PC-3 (cell line): ENCODE results near the gene TUFT1. TPM values are rescaled to one million over a fixed set of nuclear protein-coding genes. Genes with fewer than 3 reads are reported as not detected.

ENCODE experiments used
- ATAC-seq: fragments of 200-7000 bp; cut with Tn5 transposase; 2 replicates; pipeline ENCODE4 v1.9.1; 2020; ENCODE audit warnings: mild to moderate bottlenecking, moderate library complexity
- BruUV-seq: library from RNA; stranded (reverse); fragments of 400-500 nt; replicated peaks from 2 replicates; lab custom pipeline; 2021; lab: Mats Ljungman, UMichigan
- CTCF ChIA-PET: fragments of 300-600 bp; sonication (Branson Sonifier 250); formaldehyde crosslinking; loops from one replicate; lab custom pipeline; 2022; ENCODE audit warnings: antibody characterized with exemption; lab: Charles Lee
- POLR2A ChIA-PET: fragments of 300-600 bp; sonication (Branson Sonifier 250); formaldehyde crosslinking; loops from one replicate; lab custom pipeline; 2022; ENCODE audit warnings: antibody characterized with exemption; ENCODE audit not compliant: unreplicated experiment; lab: Charles Lee
- DNase-seq: peaks from one replicate; pipeline ENCODE4 v3.0.0-alpha.2; 2015
- H2AFZ ChIP-seq: fragments of 300-600 bp; sonication (generic); 2 replicates; pipeline ENCODE4 v1.6.0; 2016; ENCODE audit warnings: antibody characterized with exemption, low read length
- H3F3A ChIP-seq: fragments of 300-600 bp; sonication (generic); one replicate; pipeline ENCODE4 v1.6.0; 2017; ENCODE audit warnings: antibody characterized with exemption, low read length, control low read depth, mild to moderate bottlenecking; ENCODE audit not compliant: unreplicated experiment
- H3K27ac ChIP-seq: fragments of 300-600 bp; sonication (generic); 2 replicates; pipeline ENCODE4 v1.5.1; 2016; ENCODE audit warnings: mild to moderate bottlenecking, low read length
- H3K27me3 ChIP-seq: fragments of 300-600 bp; sonication (generic); 2 replicates; pipeline ENCODE4 v1.6.1; 2016; ENCODE audit warnings: low read length, mixed read lengths
- H3K36me3 ChIP-seq: fragments of 300-600 bp; sonication (generic); 2 replicates; pipeline ENCODE4 v1.6.1; 2016; ENCODE audit warnings: low read depth, mixed run types, low read length, mixed read lengths
- H3K4me1 ChIP-seq: fragments of 300-600 bp; sonication (generic); 2 replicates; pipeline ENCODE4 v1.5.1; 2016; ENCODE audit warnings: low read length; ENCODE audit not compliant: insufficient read depth
- H3K4me2 ChIP-seq: fragments of 300-600 bp; sonication (generic); 2 replicates; pipeline ENCODE4 v1.6.0; 2016; ENCODE audit warnings: low read length
- H3K4me3 ChIP-seq: fragments of 300-600 bp; sonication (generic); 2 replicates; pipeline ENCODE4 v1.5.1; 2016; ENCODE audit warnings: mild to moderate bottlenecking, low read length, mixed read lengths
- H3K79me2 ChIP-seq: fragments of 300-600 bp; sonication (generic); 2 replicates; pipeline ENCODE4 v1.6.1; 2017; ENCODE audit warnings: low read length, mixed read lengths
- H3K9ac ChIP-seq: fragments of 300-600 bp; sonication (generic); 2 replicates; pipeline ENCODE4 v1.6.0; 2016; ENCODE audit warnings: mild to moderate bottlenecking, low read length
- H3K9me2 ChIP-seq: fragments of 300-600 bp; sonication (generic); replicated peaks from 2 replicates; pipeline ENCODE4 v1.6.1; 2016; ENCODE audit warnings: mixed run types, low read length, mixed read lengths
- H3K9me3 ChIP-seq: fragments of 300-600 bp; sonication (generic); 2 replicates; pipeline ENCODE4 v1.6.1; 2016; ENCODE audit warnings: low read length, mixed read lengths
- H4K20me1 ChIP-seq: fragments of 300-600 bp; sonication (generic); 2 replicates; pipeline ENCODE4 v1.6.1; 2016; ENCODE audit warnings: low read length, mixed read lengths
- EZH2 ChIP-seq: fragments of 300-600 bp; sonication (generic); IDR thresholded peaks from one replicate; pipeline ENCODE4 v1.6.1; 2017; ENCODE audit warnings: antibody characterized with exemption, mild to moderate bottlenecking, low read length; ENCODE audit not compliant: unreplicated experiment
- EZH2phosphoT487 ChIP-seq: fragments of 300-600 bp; sonication (generic); IDR thresholded peaks from 2 replicates; pipeline ENCODE4 v1.6.1; 2018; ENCODE audit warnings: mild to moderate bottlenecking, antibody characterized with exemption, low read length, borderline replicate concordance
- intact Hi-C: fragments of 100-400 bp; cut with micrococcal nuclease; formaldehyde crosslinking; loops from 2 replicates; pipeline ENCODE4 v1.9.0; 2023
- total RNA-seq: library from RNA; depleted of rRNA; stranded (reverse); fragments of >200 nt; gene quantifications from 2 replicates; pipeline ENCODE4 v1.2.3, GENCODE V29; 2014
- TF ChIP-seq, protein P1 (sequence below): fragments of 300-600 bp; sonication (generic); conservative IDR thresholded peaks from 2 replicates; pipeline ENCODE4 v1.5.1; 2017; ENCODE audit warnings: antibody characterized with exemption, low read depth, mild to moderate bottlenecking, low read length

Gene TUFT1
- total RNA-seq, 1 experiment from 2014 or later, result 33.9 TPM

DNA sequence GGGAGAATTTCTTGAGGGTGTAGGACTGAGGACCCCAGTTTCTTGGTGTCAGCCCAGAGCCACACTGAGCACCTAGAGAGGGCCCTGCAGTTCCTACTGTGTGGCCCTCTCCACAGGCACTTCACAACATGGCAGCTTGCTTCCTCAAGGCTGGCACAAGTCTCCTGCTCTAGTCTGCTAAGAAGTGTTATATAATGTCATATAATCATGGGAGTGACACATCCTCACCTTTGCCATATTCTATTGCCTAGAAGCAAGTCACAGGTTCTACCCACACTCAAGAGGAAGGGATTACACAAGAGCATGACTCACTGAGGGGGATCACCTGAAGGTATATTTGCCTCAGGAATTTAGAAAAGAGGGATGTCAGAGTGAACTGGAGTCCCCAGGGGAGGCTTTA is 66.3 kb downstream of the TUFT1 start:
- ATAC-seq, result peak; percentile 65
- BruUV-seq, result no TSS peak
- H3K79me2 ChIP-seq, result no peaks in the 10 kb centered on the region
- peak overlapping the region; percentile 49 for H3K4me2 ChIP-seq
- intact Hi-C loops, result no loop called here
- POLR2A ChIA-PET, result no interaction called here
- DNase-seq, result peak; percentile 99
- H3K9me3 ChIP-seq, result no peaks in the 10 kb centered on the region
- CTCF ChIA-PET, result no interaction called here
- H3K9me2 ChIP-seq, result no peaks in the 10 kb centered on the region
- H3K27ac ChIP-seq, result peak overlapping the region; percentile 43
- H3K4me3 ChIP-seq, result no peak overlapping the region
- no peak overlapping the region for H3K9ac ChIP-seq
- TF ChIP-seq, protein P1, sequence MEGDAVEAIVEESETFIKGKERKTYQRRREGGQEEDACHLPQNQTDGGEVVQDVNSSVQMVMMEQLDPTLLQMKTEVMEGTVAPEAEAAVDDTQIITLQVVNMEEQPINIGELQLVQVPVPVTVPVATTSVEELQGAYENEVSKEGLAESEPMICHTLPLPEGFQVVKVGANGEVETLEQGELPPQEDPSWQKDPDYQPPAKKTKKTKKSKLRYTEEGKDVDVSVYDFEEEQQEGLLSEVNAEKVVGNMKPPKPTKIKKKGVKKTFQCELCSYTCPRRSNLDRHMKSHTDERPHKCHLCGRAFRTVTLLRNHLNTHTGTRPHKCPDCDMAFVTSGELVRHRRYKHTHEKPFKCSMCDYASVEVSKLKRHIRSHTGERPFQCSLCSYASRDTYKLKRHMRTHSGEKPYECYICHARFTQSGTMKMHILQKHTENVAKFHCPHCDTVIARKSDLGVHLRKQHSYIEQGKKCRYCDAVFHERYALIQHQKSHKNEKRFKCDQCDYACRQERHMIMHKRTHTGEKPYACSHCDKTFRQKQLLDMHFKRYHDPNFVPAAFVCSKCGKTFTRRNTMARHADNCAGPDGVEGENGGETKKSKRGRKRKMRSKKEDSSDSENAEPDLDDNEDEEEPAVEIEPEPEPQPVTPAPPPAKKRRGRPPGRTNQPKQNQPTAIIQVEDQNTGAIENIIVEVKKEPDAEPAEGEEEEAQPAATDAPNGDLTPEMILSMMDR, result no peak
- no peak for TF ChIP-seq EZH2
- TF ChIP-seq EZH2phosphoT487, result no peak
- H4K20me1 ChIP-seq, result no peaks in the 10 kb centered on the region
- no peak overlapping the region; the same call in 1 of the 2 replicates for H2AFZ ChIP-seq
- no peaks in the 10 kb centered on the region for H3K36me3 ChIP-seq
- no peaks in the 10 kb centered on the region for H3F3A ChIP-seq
- H3K4me1 ChIP-seq, result peaks cover 33% of the 10 kb centered on the region
- no peaks in the 10 kb centered on the region for H3K27me3 ChIP-seq

DNA sequence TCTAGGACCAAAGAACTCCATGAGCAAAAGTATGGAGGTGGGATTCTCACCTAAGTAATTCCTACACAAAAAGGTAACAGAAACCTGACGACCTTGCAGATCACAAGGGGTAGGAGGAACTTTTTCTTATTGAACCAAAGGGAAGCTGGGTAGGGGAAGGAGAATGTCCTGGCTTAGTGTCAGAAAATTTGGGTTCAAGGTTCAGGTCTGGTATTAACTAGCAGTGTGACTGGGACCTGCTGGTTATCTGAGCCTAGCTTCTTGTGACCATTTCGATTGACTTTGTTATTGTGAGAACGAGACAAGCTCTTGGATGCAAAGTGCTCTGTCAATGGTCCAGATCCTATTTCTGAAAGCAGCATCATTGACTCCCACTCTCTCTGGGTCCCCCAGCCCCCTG is 66.7 kb downstream of the TUFT1 start:
- Histone ChIP-seq H3K36me3 (no peaks in the 10 kb centered on the region), H3K9me3 (no peaks in the 10 kb centered on the region), H3K4me2 (peak overlapping the region; percentile 49), H3K4me1 (peaks cover 35% of the 10 kb centered on the region), H3K4me3 (no peak overlapping the region), H3K9ac (no peak overlapping the region), H3K27ac (peak overlapping the region; percentile 38), H3K79me2 (no peaks in the 10 kb centered on the region), H2AFZ (no peak overlapping the region), H3F3A (no peaks in the 10 kb centered on the region), H3K27me3 (no peaks in the 10 kb centered on the region), H4K20me1 (no peaks in the 10 kb centered on the region), H3K9me2 (no peaks in the 10 kb centered on the region)
- DNase-seq (no peak), ATAC-seq (no peak)
- TF ChIP-seq EZH2phosphoT487, result no peak
- TF ChIP-seq, protein P1, result no peak
- TF ChIP-seq EZH2, result no peak
- CTCF ChIA-PET, result no interaction called here
- no TSS peak for BruUV-seq
- intact Hi-C loops, result no loop called here
- POLR2A ChIA-PET, result no interaction called here

DNA sequence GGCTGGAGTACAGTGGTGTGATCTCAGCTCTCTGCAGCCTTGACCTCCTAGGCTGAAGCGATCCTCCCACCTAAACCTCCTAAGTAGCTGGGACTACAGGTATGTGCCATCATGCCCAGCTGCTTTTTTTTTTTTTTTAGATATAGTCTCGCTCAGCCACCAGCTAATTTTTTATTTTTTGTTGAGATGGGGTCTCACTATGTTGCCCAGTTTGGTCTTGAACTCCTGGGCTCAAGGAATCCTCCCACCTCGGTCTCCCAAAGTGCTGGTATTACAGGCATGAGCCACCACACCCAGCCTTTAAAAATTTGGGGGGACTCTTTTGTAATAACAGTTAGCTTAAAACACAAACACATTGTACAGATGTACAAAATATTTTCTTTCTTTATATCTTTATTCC is 70.0 kb downstream of the TUFT1 start:
- POLR2A ChIA-PET, result no interaction called here
- H3K4me3 ChIP-seq, result no peak overlapping the region
- H3K36me3 ChIP-seq, result no peaks in the 10 kb centered on the region
- no peaks in the 10 kb centered on the region for H3K9me2 ChIP-seq
- H3K27ac ChIP-seq, result no peak overlapping the region
- H3K9me3 ChIP-seq, result no peaks in the 10 kb centered on the region
- TF ChIP-seq EZH2phosphoT487 (no peak), EZH2 (no peak)
- TF ChIP-seq, protein P1, result no peak
- BruUV-seq, result no TSS peak
- CTCF ChIA-PET, result no interaction called here
- H3K9ac ChIP-seq, result no peak overlapping the region
- H4K20me1 ChIP-seq, result no peaks in the 10 kb centered on the region
- no peaks in the 10 kb centered on the region for H3K27me3 ChIP-seq
- H3K4me1 ChIP-seq, result peaks cover 48% of the 10 kb centered on the region
- intact Hi-C loops, result loop anchor here (10.0 kb wide), 2 partner anchors 225 to 385 kb away; partner anchors contain the start of genes C2CD4D, RORC and S100A10
- no peaks in the 10 kb centered on the region for H3F3A ChIP-seq
- DNase-seq (no peak), ATAC-seq (no peak)
- no peak overlapping the region for H3K4me2 ChIP-seq
- H2AFZ ChIP-seq, result no peak overlapping the region
- H3K79me2 ChIP-seq, result peaks cover 31% of the 10 kb centered on the region
